K562 (cell line): ENCODE measurements around the gene RGS3. TPM values are rescaled to one million over a fixed set of nuclear protein-coding genes. Genes with fewer than 3 reads are reported as not detected.

Experiments used
- ATAC-seq: fragments of 200-7000 bp; cut with Tn5 transposase; 3 replicates; pipeline ENCODE4 v1.9.1; 2020; ENCODE audit warnings: moderate library complexity
- BruUV-seq: library from RNA; stranded (reverse); fragments of 400-500 nt; replicated peaks from 2 replicates; lab custom pipeline; 2021; lab: Mats Ljungman, UMichigan
- CTCF ChIA-PET: fragments of 300-600 bp; formaldehyde crosslinking; extraction: SDS; loops from one replicate; lab custom pipeline; 2021; ENCODE audit warnings: low intra/inter-chr PET ratio; lab: Yijun Ruan, JAX
- POLR2A ChIA-PET: fragments of 300-600, 350-650 bp; sonication (Branson Sonifier 250); formaldehyde crosslinking; extraction: SDS; loops from one replicate; lab custom pipeline; 2021; ENCODE audit warnings: antibody characterized with exemption, inconsistent platforms; lab: Yijun Ruan, JAX
- DNase-seq, 4 experiments: peaks; one replicate each; pipeline versions ENCODE4 v3.0.0 to v3.0.0-alpha.2; 2011 to 2018; ENCODE audit warnings: low spot score in 3 of 4, mixed read lengths in 3 of 4; ENCODE audit errors: extremely low read depth in 1 of 4
- FAIRE-seq: peaks from 2 replicates; lab custom pipeline; 2011; peaks lifted over from hg19 to GRCh38; lab: Jason Lieb, UNC
- H2AFZ ChIP-seq: 2 replicates; pipeline ENCODE4 v1.6.0; 2011; ENCODE audit warnings: low read depth, low read length, control low read depth, inconsistent platforms
- H3K27ac ChIP-seq: fragments of 200-600 bp; 3 replicates; pipeline ENCODE4 v1.8.0; 2011; ENCODE audit warnings: low read depth, mild to moderate bottlenecking, control low read depth, inconsistent platforms, low read length, moderate library complexity, mixed read lengths; ENCODE audit errors: extremely low read depth
- H3K27me3 ChIP-seq, 2 experiments: fragments of 300-600 bp in 1 of 2; 2 replicates in 1 of 2; 3 replicates in 1 of 2; pipeline versions ENCODE4 v1.6.0 to v1.8.0; 2011; ENCODE audit warnings: inconsistent platforms in 2 of 2, low read length in 2 of 2, mild to moderate bottlenecking in 1 of 2, mixed read lengths in 1 of 2, moderate library complexity in 1 of 2; ENCODE audit not compliant: control insufficient read depth in 2 of 2, insufficient read depth in 2 of 2
- H3K36me3 ChIP-seq: fragments of 300-600 bp; 3 replicates; pipeline ENCODE4 v1.8.0; 2011; ENCODE audit warnings: mild to moderate bottlenecking, low read length, inconsistent platforms; ENCODE audit not compliant: control insufficient read depth, insufficient read depth
- H3K4me1 ChIP-seq, 2 experiments: fragments of 200-600 bp in 1 of 2; replicated peaks in 1 of 2; 2 replicates in 1 of 2; 3 replicates in 1 of 2; pipeline versions ENCODE4 v1.5.1 to v1.8.0; 2011; ENCODE audit warnings: inconsistent platforms in 2 of 2, low read length in 2 of 2, mild to moderate bottlenecking in 1 of 2, mixed read lengths in 1 of 2, moderate library complexity in 1 of 2; ENCODE audit not compliant: control insufficient read depth in 2 of 2, insufficient read depth in 2 of 2
- H3K4me2 ChIP-seq: 2 replicates; pipeline ENCODE4 v1.6.1; 2011; ENCODE audit warnings: low read length, control low read depth, inconsistent platforms, mixed read lengths; ENCODE audit not compliant: insufficient read depth
- H3K4me3 ChIP-seq: fragments of 200-600 bp; sonication (generic), shearing (Covaris generic); 2 replicates; pipeline ENCODE4 v1.5.1; 2016; ENCODE audit warnings: control low read depth, inconsistent platforms
- H3K79me2 ChIP-seq: fragments of 200-600 bp; 3 replicates; pipeline ENCODE4 v1.8.0; 2011; ENCODE audit warnings: low read length, inconsistent platforms; ENCODE audit not compliant: control insufficient read depth, insufficient read depth
- H3K9ac ChIP-seq, 2 experiments: 2 replicates each; pipeline versions ENCODE4 v1.6.0 to v1.6.1; 2011; ENCODE audit warnings: low read depth in 2 of 2, low read length in 2 of 2, control low read depth in 1 of 2, inconsistent platforms in 1 of 2, mild to moderate bottlenecking in 1 of 2, mixed read lengths in 1 of 2; ENCODE audit not compliant: insufficient read depth in 1 of 2
- H3K9me1 ChIP-seq: one replicate; pipeline ENCODE4 v1.6.0; 2011; ENCODE audit warnings: inconsistent platforms, mild to moderate bottlenecking, low read length, moderate library complexity; ENCODE audit not compliant: control insufficient read depth, insufficient read depth
- H3K9me3 ChIP-seq: replicated peaks from 2 replicates; pipeline ENCODE4 v1.5.1; 2011; ENCODE audit warnings: low read depth, low read length, inconsistent platforms; ENCODE audit not compliant: control insufficient read depth, insufficient read depth
- H4K20me1 ChIP-seq: replicated peaks from 2 replicates; pipeline ENCODE4 v1.6.1; 2011; ENCODE audit warnings: low read length, inconsistent platforms, mixed read lengths; ENCODE audit not compliant: control insufficient read depth, insufficient read depth
- ARID2 ChIP-seq: fragments of 450-650 bp; IDR thresholded peaks from 2 replicates; pipeline ENCODE4 v1.6.1; 2017; ENCODE audit warnings: antibody characterized with exemption, mild to moderate bottlenecking
- ELF4 ChIP-seq: fragments of 450-650 bp; formaldehyde crosslinking; IDR thresholded peaks from 2 replicates; pipeline ENCODE4 v1.4.0; 2022; ENCODE audit warnings: missing genetic modification characterization
- ILK ChIP-seq: fragments of 450-650 bp; IDR thresholded peaks from 2 replicates; pipeline ENCODE4 v1.6.1; 2016; ENCODE audit warnings: missing genetic modification characterization, low read depth, mild to moderate bottlenecking, missing compliant biosample characterization, moderate library complexity, borderline replicate concordance
- SIRT6 ChIP-seq: IDR thresholded peaks from one replicate; pipeline ENCODE4 v1.6.1; 2012; ENCODE audit warnings: low read depth, mild to moderate bottlenecking, control low read depth, inconsistent platforms, low read length, moderate library complexity
- TCF15 ChIP-seq: fragments of 250-450 bp; sonication (Bioruptor Pico); IDR thresholded peaks from 2 replicates; pipeline ENCODE4 v1.8.0; 2022; ENCODE audit warnings: moderate library complexity, mild to moderate bottlenecking, inconsistent platforms
- ZBTB34 ChIP-seq: fragments of 250-450 bp; sonication (Bioruptor Pico); IDR thresholded peaks from 2 replicates; pipeline ENCODE4 v1.8.0; 2021; ENCODE audit warnings: mild to moderate bottlenecking, moderate library complexity
- WGBS: fragments of 100-300 bp; shearing (Covaris generic); methylation state at CpG from one replicate; pipeline ENCODE4 v1.1.6; 2016; ENCODE audit warnings: low coverage, mixed read lengths; ENCODE audit not compliant: insufficient coverage; ENCODE audit errors: missing lambda C conversion rate; 5-methylcytosine and 5-hydroxymethylcytosine counted together
- in situ Hi-C: fragments of 300-500 bp; cut with MboI; formaldehyde crosslinking; loops from 4 replicates; pipeline ENCODE4 v1.15.0; 2018; ENCODE audit warnings: inconsistent platforms, mixed read lengths
- intact Hi-C: fragments of 100-400 bp; cut with micrococcal nuclease; formaldehyde crosslinking; loops from 2 replicates; pipeline ENCODE4 v1.14.2; 2022
- polyA plus RNA-seq, 8 experiments: library from polyadenylated mRNA; depleted of rRNA in 4 of 8; stranded (reverse) in 5 of 8; unstranded in 3 of 8; fragments of >200 nt; fragmentation: Nextera tagmentation in 2 of 8; fragmentation: Illumina TruSeq in 1 of 8; extraction: Ambion mirVana in 2 of 8; extraction: Trizol in 1 of 8; gene quantifications; 2 replicates each; pipeline versions ENCODE4 v1.2.1 to v1.2.3, GENCODE V29; 2011 to 2014; ENCODE audit warnings: inconsistent platforms in 1 of 8, missing spikeins in 1 of 8
- total RNA-seq, 7 experiments: library from RNA; depleted of rRNA in 6 of 7; stranded (reverse); fragments of >200 nt in 6 of 7; fragmentation: Illumina TruSeq in 2 of 7; extraction: Trizol in 2 of 7; gene quantifications; 2 replicates each; pipeline versions ENCODE4 v1.2.1 to v1.2.3, GENCODE V29; 2011 to 2021; ENCODE audit warnings: low replicate concordance in 1 of 7

RGS3 gene
- total and polyA plus RNA-seq, 9 of the 15 experiments (the other 6 are each of a cell fraction or from before 2014, with no cell fraction given): 0.08 to 2.9 (median 0.95) TPM

GRCh38 chr9:113570106-113570505 is 106.6 kb downstream of the RGS3 start:
- H3K27me3 ChIP-seq: peaks cover 0 to 17% of the 10 kb centered on the region in 2 experiments; a peak in 3 of 5 replicates
- H3K9ac ChIP-seq: no peak overlapping the region
- POLR2A ChIA-PET: interaction anchor here (0.6 to 1.7 kb wide), 4 partner anchors 9 to 169 kb away, joined by 3 to 7 read pairs (median 3); no protein-coding TSS in a partner anchor
- H3K4me3 ChIP-seq: no peak overlapping the region
- DNase-seq (no peak), ATAC-seq (no peak), FAIRE-seq (no peak)
- H3K9me3 ChIP-seq: no peaks in the 10 kb centered on the region
- no peak overlapping the region for H3K27ac ChIP-seq
- 64% methylated on average over 9 of the region's 9 CpGs for WGBS
- intact Hi-C loops (loop anchor here (5.0 kb wide), 1 partner anchor 48 kb away; no protein-coding TSS in a partner anchor), in situ Hi-C loops (no loop called here)
- CTCF ChIA-PET: no interaction called here
- BruUV-seq: no TSS peak
- H3K36me3 ChIP-seq: no peaks in the 10 kb centered on the region
- no peaks in the 10 kb centered on the region for H3K79me2 ChIP-seq
- no peaks in the 10 kb centered on the region for H3K9me1 ChIP-seq
- peaks cover 16 to 19% of the 10 kb centered on the region in 2 experiments for H3K4me1 ChIP-seq
- no peaks in the 10 kb centered on the region for H4K20me1 ChIP-seq
- no peak overlapping the region for H3K4me2 ChIP-seq
- H2AFZ ChIP-seq: no peak overlapping the region
- TF ChIP-seq ZBTB34 (CRISPR knock-in tag): no peak
- no peak for TF ChIP-seq TCF15 (CRISPR knock-in tag)
- TF ChIP-seq ARID2: no peak
- TF ChIP-seq SIRT6: no peak
- no peak for TF ChIP-seq ELF4 (CRISPR knock-in tag)
- no peak for TF ChIP-seq ILK (tag)
